Measurements from ENCODE around the gene ALG10.
"Not testable (repeated sequence)": the region's sequence is repeated elsewhere in the genome, so short reads cannot be mapped to it uniquely, and the experiment has no call there.

ALG10 gene

GRCh38 chr12:34038357-34038756 is 16.1 kb downstream of the ALG10 start:
- H3K4me3 Mint-ChIP-seq; H3K36me3 Mint-ChIP-seq (ENCODE audit: insufficient read depth); H3K27ac Mint-ChIP-seq (ENCODE audit: low read depth); DNase-seq (ENCODE audit: low spot score in 2 of 2); H3K9me3 Mint-ChIP-seq; ATAC-seq (replicated peaks; ENCODE audit: extremely low read depth, poor library complexity, severe bottlenecking); H3K4me1 Mint-ChIP-seq; H3K27me3 Mint-ChIP-seq: not testable (repeated sequence)

- peaks cover 20% of the 10 kb centered on the region for H3K27me3 Mint-ChIP-seq
- H3K36me3 Mint-ChIP-seq (ENCODE audit: insufficient read depth), result no peaks in the 10 kb centered on the region
- H3K27ac Mint-ChIP-seq (ENCODE audit: low read depth), result no peak overlapping the region
- no peaks in the 10 kb centered on the region for H3K4me1 Mint-ChIP-seq
- H3K4me3 Mint-ChIP-seq, result no peak overlapping the region
- no peaks in the 10 kb centered on the region for H3K9me3 Mint-ChIP-seq
- no peak for DNase-seq (ENCODE audit: low spot score in 2 of 2)
- ATAC-seq (replicated peaks; ENCODE audit: extremely low read depth, poor library complexity, severe bottlenecking), result no peak
Observed at GRCh38 chr12:34046570-34046969, 24.3 kb downstream of the ALG10 start.

- ATAC-seq (replicated peaks; ENCODE audit: extremely low read depth, poor library complexity, severe bottlenecking); H3K9me3 Mint-ChIP-seq; DNase-seq (ENCODE audit: low spot score in 2 of 2); H3K4me3 Mint-ChIP-seq; H3K27ac Mint-ChIP-seq (ENCODE audit: low read depth); H3K4me1 Mint-ChIP-seq; H3K36me3 Mint-ChIP-seq (ENCODE audit: insufficient read depth): not testable (repeated sequence)
- peaks cover 20% of the 10 kb centered on the region for H3K27me3 Mint-ChIP-seq
Observed at GRCh38 chr12:34047855-34048254, 25.6 kb downstream of the ALG10 start.

- Mint-ChIP-seq H3K27ac (ENCODE audit: low read depth) (no peak overlapping the region), H3K36me3 (ENCODE audit: insufficient read depth) (no peaks in the 10 kb centered on the region), H3K4me1 (no peaks in the 10 kb centered on the region), H3K4me3 (no peak overlapping the region), H3K9me3 (no peaks in the 10 kb centered on the region), H3K27me3 (peaks cover 20% of the 10 kb centered on the region)
- ATAC-seq (replicated peaks; ENCODE audit: extremely low read depth, poor library complexity, severe bottlenecking), result no peak
- DNase-seq (ENCODE audit: low spot score in 2 of 2), result no peak
Observed at GRCh38 chr12:34048714-34049113, 26.4 kb downstream of the ALG10 start.

GRCh38 chr12:34051486-34051885 is 29.2 kb downstream of the ALG10 start:
- Mint-ChIP-seq H3K27ac (ENCODE audit: low read depth) (no peak overlapping the region), H3K27me3 (peaks cover 20% of the 10 kb centered on the region), H3K4me3 (no peak overlapping the region), H3K36me3 (ENCODE audit: insufficient read depth) (no peaks in the 10 kb centered on the region), H3K4me1 (peaks cover 4% of the 10 kb centered on the region), H3K9me3 (no peaks in the 10 kb centered on the region)
- ATAC-seq (replicated peaks; ENCODE audit: extremely low read depth, poor library complexity, severe bottlenecking) (no peak), DNase-seq (ENCODE audit: low spot score in 2 of 2) (no peak)

GRCh38 chr12:34054938-34055337 is 32.6 kb downstream of the ALG10 start:
- Mint-ChIP-seq H3K9me3 (no peaks in the 10 kb centered on the region), H3K4me3 (no peak overlapping the region), H3K4me1 (peaks cover 4% of the 10 kb centered on the region), H3K27me3 (peaks cover 9% of the 10 kb centered on the region), H3K36me3 (ENCODE audit: insufficient read depth) (no peaks in the 10 kb centered on the region), H3K27ac (ENCODE audit: low read depth) (no peak overlapping the region)
- ATAC-seq (replicated peaks; ENCODE audit: extremely low read depth, poor library complexity, severe bottlenecking) (no peak), DNase-seq (ENCODE audit: low spot score in 2 of 2) (no peak)
